MG63 (cell line): ENCODE measurements around the gene ANGPTL8. TPM values are rescaled to one million over a fixed set of nuclear protein-coding genes. Genes with fewer than 3 reads are reported as not detected.
A peak's percentile ranks its signal among the peaks of the same experiment; 100 is the strongest.

Experiments used
- DNase-seq: peaks from one replicate; pipeline ENCODE4 v3.0.0-alpha.2; 2020
- H3K27me3 ChIP-seq: fragments of 250-450 bp; sonication (Bioruptor Pico); 2 replicates; pipeline ENCODE4 v1.5.1; 2020; ENCODE audit warnings: mild to moderate bottlenecking, moderate library complexity
- H3K36me3 ChIP-seq: fragments of 250-450 bp; sonication (Bioruptor Pico); 2 replicates; pipeline ENCODE4 v1.5.1; 2020; ENCODE audit warnings: mild to moderate bottlenecking, moderate library complexity
- H3K4me3 ChIP-seq: fragments of 250-450 bp; sonication (Bioruptor Pico); 2 replicates; pipeline ENCODE4 v1.5.1; 2020; ENCODE audit warnings: mild to moderate bottlenecking, moderate library complexity
- H3K9me3 ChIP-seq: fragments of 250-450 bp; sonication (Bioruptor Pico); 2 replicates; pipeline ENCODE4 v1.5.1; 2020; ENCODE audit warnings: mild to moderate bottlenecking, moderate library complexity
- total RNA-seq: library from RNA; depleted of rRNA; stranded (reverse); fragments of >200 nt; shearing (Covaris generic); gene quantifications from 2 replicates; pipeline ENCODE4 v1.2.3, GENCODE V29; 2014; ENCODE audit warnings: low replicate concordance

ANGPTL8 gene
- total RNA-seq, 1 experiment from 2014 or later, result not detected

DNA sequence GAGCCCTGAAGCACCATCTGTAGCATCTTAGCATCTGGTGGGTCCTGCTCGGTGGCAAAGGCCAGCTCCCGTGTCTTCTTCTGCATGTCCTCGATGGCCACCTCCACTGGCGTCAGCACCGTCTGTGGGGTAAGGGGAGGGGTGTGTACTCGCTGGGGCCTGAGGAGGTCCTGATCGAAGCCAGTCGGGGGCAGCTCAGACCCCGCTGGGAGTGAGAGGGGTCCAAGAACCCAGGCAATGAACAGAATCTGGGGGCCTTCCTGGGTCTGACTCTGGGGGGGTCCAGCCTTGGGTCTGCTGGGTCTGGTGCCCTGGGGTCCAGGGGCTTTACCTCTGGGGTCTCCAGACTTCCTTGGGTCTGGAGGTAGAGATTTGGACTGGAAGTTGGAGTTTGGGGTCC is 38.5 kb upstream of the ANGPTL8 start:
- H3K4me3 ChIP-seq, result no peak overlapping the region
- H3K9me3 ChIP-seq, result no peaks in the 10 kb centered on the region
- H3K36me3 ChIP-seq, result peaks cover 8% of the 10 kb centered on the region; the same call in 1 of the 2 replicates
- no peaks in the 10 kb centered on the region for H3K27me3 ChIP-seq
- no peak for DNase-seq

DNA sequence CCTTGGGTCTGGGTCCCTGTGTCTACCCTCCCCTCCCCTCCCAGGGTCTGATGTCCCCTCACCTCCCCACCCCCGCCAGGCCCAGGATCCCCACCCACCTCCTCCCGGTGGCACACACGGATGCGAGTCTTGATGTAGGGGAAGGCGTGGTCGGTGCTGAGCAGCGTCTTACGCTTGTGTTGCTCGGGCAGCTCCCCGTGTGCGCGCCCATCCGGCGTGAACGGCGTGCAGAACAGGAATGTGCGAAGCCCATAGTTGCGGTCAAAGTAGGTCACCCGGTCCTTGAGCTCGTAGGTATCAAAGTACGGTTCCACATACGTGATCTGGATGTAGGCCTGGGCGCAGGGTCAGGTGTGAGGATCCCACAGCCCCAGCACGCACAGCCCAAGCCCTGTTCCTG is 37.6 kb upstream of the ANGPTL8 start:
- DNase-seq, result no peak
- Histone ChIP-seq H3K27me3 (no peaks in the 10 kb centered on the region), H3K9me3 (no peaks in the 10 kb centered on the region), H3K4me3 (no peak overlapping the region), H3K36me3 (0 out of 2 replicates have a peak, but pooled peaks cover 2% of the 10 kb centered on the region)

DNA sequence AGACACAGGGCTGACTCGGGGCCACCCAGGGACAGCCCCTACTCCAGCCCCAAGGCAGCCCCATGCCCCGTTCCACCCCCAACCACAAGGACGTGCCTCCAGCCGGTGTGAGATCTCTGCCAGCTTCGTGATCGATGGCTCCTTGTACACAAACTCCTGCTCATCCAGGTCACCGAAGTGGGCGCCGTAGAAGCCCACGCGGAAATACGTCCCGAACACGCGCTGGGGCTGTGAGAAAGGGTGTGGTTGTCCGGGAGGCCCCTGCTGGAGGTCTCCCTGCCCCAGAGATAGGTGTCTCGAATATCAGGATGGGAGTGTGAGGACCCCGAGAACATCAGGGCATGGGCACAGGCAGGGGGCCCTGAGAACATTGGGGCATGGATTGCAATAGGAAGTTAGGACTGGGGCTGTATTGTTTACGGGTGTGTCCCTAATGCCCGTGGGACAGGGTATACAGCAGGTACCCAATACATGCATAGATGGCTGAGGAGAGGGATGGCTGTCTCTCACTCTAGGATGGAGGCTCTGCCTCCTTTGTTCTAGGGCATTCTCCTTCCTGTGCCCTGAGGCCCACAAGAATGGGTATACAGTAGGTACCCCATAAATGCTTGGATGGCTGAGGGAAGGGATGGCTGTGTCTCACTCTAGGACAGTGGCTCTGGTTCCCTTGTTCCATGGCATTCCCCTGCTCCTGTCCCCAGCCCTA is 36.8 kb upstream of the ANGPTL8 start:
- Histone ChIP-seq H3K36me3 (0 out of 2 replicates have a peak, but pooled peaks cover 2% of the 10 kb centered on the region), H3K4me3 (no peak overlapping the region), H3K9me3 (no peaks in the 10 kb centered on the region), H3K27me3 (no peaks in the 10 kb centered on the region)
- DNase-seq, result no peak

DNA sequence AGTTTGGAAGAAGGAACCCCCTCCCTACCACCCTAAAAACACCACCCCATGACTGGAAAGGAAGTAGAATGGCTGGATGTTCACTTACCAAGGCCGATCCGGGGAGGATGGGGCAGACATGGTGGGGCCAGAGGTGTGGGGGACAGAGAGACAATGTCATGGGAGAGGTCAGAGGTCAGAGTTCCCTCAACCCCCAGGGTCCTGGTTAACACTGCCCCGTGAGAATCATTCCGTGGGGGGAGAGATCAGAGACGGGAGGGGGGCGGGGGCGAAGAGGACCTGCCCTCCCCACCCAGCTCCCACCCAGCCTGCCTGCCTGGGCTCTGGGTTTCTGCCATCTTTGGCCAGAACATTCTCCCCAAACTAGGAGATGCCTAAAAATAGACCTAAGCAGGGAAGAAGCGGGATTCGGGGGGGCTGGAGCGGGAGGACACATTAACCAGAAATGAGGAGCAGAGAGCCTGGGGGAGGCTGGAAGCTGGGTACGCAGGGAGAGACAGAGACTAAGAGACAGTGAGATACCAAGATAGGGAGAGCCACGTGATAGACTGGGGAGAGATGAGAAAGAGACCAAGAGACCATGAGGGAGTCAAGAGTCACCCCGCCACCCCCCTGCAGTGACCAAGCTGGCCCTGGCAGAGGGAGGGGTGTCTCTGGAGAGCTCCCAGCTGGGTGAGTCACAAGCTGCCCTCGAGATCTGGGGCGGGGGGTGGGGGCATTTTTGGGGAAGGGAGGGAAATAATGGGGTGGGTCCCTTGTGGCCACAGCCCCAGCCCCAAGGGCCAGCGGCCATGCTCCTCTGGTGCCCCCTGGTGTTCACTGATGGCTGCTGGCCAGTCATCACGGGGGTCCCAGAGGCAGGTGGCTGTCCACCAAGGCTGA is 36.0 kb upstream of the ANGPTL8 start:
- Histone ChIP-seq H3K4me3 (no peak overlapping the region), H3K9me3 (no peaks in the 10 kb centered on the region)

DNA sequence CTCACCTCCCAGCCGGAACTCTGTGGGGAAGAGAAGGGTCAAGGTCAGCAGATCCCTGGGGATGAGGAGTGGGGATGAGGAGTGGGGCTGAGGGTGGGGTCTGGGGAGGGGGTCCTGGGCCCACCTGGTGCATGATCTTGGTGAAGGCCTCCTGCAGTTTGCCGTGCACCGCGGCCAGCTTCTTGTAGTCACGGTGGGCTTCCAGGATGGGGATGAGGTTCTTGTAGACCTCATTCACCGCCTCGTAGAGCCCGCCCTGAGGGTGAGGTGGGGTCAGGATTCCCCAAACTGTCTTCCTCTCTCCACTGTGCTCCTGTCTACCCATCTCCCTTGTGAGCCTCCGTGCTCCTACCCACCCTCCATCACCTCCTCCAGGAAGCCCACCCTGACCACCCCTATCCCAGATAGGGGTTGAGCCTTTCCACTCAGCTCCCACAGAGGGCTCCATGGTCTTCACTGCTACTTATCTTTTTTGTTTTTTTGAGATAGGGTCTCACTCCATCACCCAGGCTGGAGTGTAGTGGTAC is 35.3 kb upstream of the ANGPTL8 start:
- no peaks in the 10 kb centered on the region for H3K9me3 ChIP-seq
- no peak overlapping the region for H3K4me3 ChIP-seq
- H3K27me3 ChIP-seq, result no peaks in the 10 kb centered on the region
- H3K36me3 ChIP-seq, result no peaks in the 10 kb centered on the region
- no peak for DNase-seq

More for the DNA sequence above, 36.0 kb upstream of the ANGPTL8 start:
- peak; percentile 78 for DNase-seq
- Histone ChIP-seq H3K36me3 (no peaks in the 10 kb centered on the region), H3K27me3 (no peaks in the 10 kb centered on the region)

DNA sequence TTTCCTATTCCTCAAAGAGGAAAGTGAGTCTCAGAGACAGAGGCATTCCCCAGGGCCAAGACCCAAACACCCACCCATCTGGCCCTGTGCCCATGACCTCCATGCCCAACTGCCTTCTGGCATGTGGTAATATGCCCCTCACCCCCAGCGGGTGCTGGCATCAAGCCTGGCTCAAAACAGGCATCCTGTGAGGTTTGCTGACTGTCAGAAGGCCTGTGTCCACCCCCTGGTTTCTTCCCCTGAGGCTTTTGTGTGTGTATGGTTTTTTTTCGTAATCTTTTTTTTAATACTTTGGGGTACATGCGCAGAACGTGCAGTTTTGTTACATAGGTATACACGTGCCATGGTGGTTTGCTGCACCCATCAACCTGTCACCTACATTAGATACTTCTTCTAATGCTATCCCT is 34.5 kb upstream of the ANGPTL8 start:
- peak; percentile 86 for DNase-seq
- Histone ChIP-seq H3K27me3 (no peaks in the 10 kb centered on the region), H3K36me3 (no peaks in the 10 kb centered on the region), H3K9me3 (no peaks in the 10 kb centered on the region), H3K4me3 (no peak overlapping the region)

DNA sequence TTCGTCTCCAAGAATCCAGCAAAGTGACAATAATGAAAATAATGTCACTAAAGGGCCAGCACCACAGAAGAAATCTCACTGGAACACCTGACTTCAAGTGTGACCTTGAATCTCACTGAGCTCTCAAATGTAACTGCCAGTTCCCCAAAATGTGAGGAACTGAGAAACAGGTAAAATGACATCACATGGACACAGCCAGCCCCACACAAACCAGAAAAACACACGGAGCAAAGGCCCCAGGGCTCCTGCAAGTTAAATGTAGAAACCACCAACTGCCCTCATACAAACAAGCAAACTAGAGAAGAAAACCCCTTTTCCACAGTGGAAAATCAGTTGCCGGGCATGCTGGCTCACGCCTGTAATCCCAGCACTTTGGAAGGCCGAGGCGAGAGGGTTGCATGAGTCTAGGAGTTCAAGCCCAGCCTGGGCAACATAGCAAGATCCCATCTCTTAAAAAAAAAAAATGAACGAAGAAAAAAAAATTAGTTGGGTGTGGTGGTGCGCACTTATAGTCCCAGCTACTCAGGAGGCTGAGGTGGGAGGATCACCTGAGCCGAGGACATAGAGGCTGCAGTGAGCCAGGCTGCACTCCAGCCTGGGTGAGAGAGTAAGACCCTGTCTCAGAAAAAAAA is 33.4 kb upstream of the ANGPTL8 start:
- no peak for DNase-seq
- H3K36me3 ChIP-seq, result no peaks in the 10 kb centered on the region

DNA sequence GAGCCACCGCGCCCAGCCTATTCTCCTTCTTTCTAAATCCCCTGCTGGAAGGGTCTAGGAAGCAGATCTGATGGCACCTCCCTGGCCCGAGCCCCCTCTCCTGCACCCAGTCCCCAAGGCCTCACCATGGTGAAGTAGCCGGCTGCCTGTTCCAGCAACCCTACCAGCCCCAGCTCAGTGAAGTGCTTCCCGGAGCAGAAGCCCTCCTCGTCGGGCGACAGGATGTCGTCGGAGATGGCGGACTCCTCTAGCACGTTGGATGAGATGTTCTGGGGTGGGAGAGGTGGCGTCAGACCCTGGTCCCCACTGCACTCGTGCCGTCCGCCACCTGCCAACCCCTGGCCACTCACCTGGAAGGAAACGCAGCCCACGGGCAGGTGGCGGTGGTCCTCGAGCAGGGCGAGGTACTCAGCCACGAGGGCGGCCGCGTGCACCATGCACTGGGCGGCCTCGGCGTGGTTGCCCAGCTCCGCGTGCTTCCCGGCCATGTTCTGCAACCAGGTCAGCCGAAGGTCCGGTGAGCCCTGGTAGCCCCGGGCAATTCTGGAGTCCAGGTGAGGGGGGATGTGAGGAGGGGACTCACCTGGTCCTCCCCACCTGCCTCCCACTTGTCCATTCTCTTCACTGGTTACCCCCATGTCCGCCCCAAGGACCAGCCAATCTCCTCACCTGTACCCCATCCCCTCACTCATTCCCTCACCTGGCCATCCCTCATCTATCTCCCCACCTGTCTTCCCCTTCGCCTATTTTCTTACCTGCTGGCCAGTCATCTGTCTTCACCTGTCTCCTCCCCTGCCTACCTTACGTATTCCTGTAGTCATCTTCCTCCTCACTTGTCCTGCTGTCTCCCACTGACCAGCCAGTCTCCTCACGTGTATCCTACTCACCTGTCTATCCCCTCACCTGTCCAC is 30.6 kb upstream of the ANGPTL8 start:
- Histone ChIP-seq H3K9me3 (no peaks in the 10 kb centered on the region), H3K36me3 (no peaks in the 10 kb centered on the region), H3K4me3 (no peak overlapping the region), H3K27me3 (no peaks in the 10 kb centered on the region)
- DNase-seq, result peak; percentile 34

More for the DNA sequence above, 33.4 kb upstream of the ANGPTL8 start:
- Histone ChIP-seq H3K27me3 (no peaks in the 10 kb centered on the region), H3K4me3 (no peak overlapping the region), H3K9me3 (no peaks in the 10 kb centered on the region)

DNA sequence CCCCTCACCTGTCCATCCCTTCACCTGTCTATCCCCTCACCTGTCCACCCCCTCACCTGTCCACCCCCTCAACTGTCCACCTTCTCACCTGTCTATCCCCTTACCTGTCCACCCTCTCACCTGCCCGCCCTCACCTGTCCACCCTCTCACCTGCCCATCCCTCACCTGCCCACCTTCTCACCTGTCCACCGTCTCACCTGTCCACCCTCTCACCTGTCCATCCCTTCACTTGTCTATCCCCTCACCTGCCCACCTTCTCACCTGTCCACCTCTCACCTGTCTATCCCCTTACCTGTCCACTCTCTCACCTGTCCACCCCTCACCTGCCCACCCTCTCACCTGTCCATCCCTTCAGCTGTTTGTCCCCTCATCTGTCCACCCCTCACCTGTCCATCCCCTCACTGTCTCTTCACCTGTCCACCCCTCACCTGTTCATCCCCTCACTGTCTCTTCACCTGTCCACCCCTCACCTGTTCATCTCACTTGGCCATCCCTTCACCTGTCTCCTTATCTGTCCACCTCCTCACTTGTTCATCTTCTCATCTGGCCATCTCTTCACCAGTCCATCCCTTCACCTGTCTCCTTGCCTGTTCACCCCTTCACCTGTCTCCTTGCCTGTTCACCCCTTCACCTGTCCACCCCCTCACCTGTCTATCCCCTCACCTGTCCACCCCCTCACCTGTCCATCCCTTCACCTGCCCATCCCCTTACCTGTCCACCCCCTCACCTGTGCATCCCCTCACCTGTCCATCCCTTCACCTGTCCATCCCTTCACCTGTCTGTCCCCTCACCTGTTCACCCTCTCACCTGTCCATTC is 29.4 kb upstream of the ANGPTL8 start:
- H3K4me3 ChIP-seq, result no peak overlapping the region

DNA sequence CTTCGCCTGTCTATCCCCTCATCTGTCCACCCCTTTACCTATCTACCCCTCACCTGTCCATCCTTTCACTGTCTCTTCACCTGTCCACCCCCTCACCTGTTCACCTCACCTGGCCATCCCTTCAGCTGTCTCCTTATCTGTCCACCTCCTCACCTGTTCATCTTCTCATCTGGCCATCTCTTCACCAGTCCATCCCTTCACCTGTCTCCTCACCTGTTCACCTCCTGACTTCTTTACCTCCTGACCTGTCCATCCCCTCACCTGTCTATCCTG is 28.8 kb upstream of the ANGPTL8 start:
- Histone ChIP-seq H3K9me3 (no peaks in the 10 kb centered on the region), H3K4me3 (no peak overlapping the region), H3K27me3 (no peaks in the 10 kb centered on the region), H3K36me3 (no peaks in the 10 kb centered on the region)
- DNase-seq, result no peak

More for the DNA sequence above, 29.4 kb upstream of the ANGPTL8 start:
- H3K36me3 ChIP-seq, result no peaks in the 10 kb centered on the region
- no peaks in the 10 kb centered on the region for H3K9me3 ChIP-seq
- H3K27me3 ChIP-seq, result no peaks in the 10 kb centered on the region
- no peak for DNase-seq

DNA sequence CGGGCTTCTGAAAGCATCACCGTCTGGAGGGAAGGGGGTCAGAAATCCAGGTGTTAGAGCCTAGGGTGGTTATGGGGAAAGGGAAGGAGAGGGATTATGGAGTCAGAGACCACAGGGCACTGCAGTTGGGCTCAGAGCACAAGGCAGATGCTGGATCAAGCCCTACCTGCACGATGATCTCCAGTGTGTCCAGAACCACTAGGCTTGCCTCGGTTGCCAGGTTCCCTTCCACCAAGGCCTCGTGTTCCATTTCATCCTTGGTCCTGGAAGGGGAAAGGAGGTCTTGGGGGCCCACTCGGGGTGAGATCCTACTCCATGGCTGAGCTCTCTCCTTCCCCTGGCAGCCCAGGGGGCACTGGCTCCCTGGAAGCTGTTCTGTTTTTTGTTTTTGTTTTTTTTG is 25.0 kb upstream of the ANGPTL8 start:
- Histone ChIP-seq H3K27me3 (no peaks in the 10 kb centered on the region), H3K9me3 (no peaks in the 10 kb centered on the region), H3K4me3 (no peak overlapping the region), H3K36me3 (no peaks in the 10 kb centered on the region)
- no peak for DNase-seq

DNA sequence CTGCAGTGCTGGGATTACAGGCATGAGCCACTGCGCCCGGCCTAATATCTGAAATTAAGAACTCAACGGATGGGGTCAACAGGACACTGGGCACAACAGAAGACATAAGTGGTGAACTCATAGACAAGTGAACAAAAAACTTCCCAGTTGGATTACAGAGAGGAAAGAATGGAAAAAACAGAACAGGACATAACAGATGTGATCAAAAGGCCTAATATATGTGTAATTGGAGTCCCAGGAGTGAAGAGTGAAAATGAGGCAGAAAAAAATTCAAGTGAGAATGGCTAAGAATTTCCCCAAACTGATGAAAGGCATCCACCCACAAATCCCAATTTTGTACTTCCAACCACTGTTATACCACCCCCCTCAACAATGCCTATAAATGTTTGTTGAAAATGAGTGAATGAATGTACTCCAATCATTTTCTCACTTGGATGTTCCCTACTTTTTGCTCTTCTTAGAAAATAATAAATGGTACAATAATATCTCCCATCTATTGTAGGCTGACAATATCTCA is 18.3 kb upstream of the ANGPTL8 start:
- H3K4me3 ChIP-seq, result no peak overlapping the region
- H3K9me3 ChIP-seq, result peaks cover 18% of the 10 kb centered on the region
- peaks cover 18% of the 10 kb centered on the region for H3K36me3 ChIP-seq
- H3K27me3 ChIP-seq, result no peaks in the 10 kb centered on the region
- DNase-seq, result no peak

DNA sequence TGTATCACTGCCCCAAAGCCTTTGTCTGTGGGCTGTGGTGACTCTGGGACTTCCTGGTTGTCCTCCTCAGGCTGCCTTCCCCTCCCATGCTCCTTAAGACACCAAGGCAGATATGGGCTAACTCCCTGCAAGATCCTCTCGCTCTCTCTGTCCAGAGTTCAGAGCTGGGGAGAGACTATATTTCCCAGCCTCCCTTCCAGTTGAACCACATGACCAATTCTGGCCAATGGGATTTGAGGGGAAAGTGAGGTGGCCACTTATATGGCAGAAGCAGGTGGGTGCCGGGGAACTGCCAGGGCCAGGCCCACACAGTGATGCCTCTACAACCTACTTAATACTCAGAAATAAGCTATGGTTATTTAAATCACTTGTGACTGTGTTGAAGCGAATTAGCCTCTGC is 16.2 kb upstream of the ANGPTL8 start:
- H3K9me3 ChIP-seq, result peaks cover 18% of the 10 kb centered on the region
- DNase-seq, result no peak
- H3K4me3 ChIP-seq, result no peak overlapping the region
- H3K27me3 ChIP-seq, result no peaks in the 10 kb centered on the region
- peaks cover 18% of the 10 kb centered on the region for H3K36me3 ChIP-seq

DNA sequence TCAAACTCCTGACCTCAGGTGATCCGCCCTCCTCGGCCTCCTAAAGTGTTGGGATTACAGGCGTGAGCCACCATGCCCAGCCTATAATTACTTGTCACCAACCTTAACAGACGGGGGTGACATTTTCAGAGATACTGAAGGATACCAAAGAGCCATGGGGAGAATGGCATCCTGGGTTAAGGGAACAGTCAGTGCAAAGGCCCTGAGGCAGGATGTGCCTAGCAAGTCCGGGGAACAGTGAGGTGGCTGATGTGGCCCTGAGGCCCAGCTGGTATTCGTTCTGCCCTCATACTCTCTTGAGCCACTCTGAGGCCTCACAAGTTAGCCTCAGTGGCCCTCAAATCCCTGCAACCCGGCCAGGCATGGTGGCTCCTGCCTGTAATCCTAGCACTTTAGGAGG is 15.0 kb upstream of the ANGPTL8 start:
- Histone ChIP-seq H3K27me3 (no peaks in the 10 kb centered on the region), H3K9me3 (peaks cover 18% of the 10 kb centered on the region), H3K4me3 (no peak overlapping the region), H3K36me3 (peaks cover 18% of the 10 kb centered on the region)
- no peak for DNase-seq

DNA sequence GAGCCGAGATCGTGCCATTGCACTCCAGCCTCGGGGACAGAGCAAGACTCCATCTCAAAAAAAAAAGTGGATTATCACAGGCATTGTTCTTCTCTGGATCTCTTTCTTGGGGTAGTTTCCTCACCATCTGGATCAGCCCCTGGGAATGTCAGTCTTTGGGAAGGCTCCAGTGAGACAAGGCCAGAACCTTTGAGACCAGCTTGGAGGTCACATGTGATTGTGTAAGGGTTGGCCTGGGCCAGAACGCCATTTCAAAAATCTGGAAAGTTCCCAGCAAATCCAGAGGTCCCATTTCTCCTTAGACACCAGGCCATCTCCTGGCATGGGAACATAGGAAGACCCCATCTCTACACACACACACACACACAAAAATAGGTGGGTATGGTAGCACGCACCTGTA is 14.2 kb upstream of the ANGPTL8 start:
- H3K27me3 ChIP-seq, result no peaks in the 10 kb centered on the region
- H3K4me3 ChIP-seq, result no peak overlapping the region
- H3K9me3 ChIP-seq, result peaks cover 18% of the 10 kb centered on the region
- peaks cover 18% of the 10 kb centered on the region for H3K36me3 ChIP-seq
- no peak for DNase-seq
